Measurements from ENCODE around the gene NUP58. TPM values are rescaled to one million over a fixed set of nuclear protein-coding genes. Genes with fewer than 3 reads are reported as not detected.

NUP58 gene
- polyA plus RNA-seq, 1 donor (not counting 4 experiments of a cell fraction or from before 2014, with no cell fraction given) = 51.5 TPM

GRCh38 chr13:25391932-25392331 lies 90.5 kb downstream of the NUP58 start:
- Histone ChIP-seq H2AFZ (ENCODE audit: control insufficient read depth, low read length) (no peak overlapping the region), H3K9me3 (ENCODE audit: control insufficient read depth, low read depth, low read length) (no peaks in the 10 kb centered on the region), H3K4me1 (ENCODE audit: control insufficient read depth, extremely low read depth, insufficient read depth, low read length) (no peaks in the 10 kb centered on the region), H4K20me1 (ENCODE audit: control insufficient read depth, extremely low read depth, insufficient read depth, low read length) (no peaks in the 10 kb centered on the region), H3K27ac (ENCODE audit: control insufficient read depth, insufficient read depth, low read length) (no peak overlapping the region), H3K9me1 (ENCODE audit: control insufficient read depth, extremely low read depth, insufficient read depth, low read length) (no peaks in the 10 kb centered on the region), H3K4me2 (ENCODE audit: control insufficient read depth, extremely low read depth, insufficient read depth, low read depth, low read length) (no peak overlapping the region), H3K36me3 (ENCODE audit: control insufficient read depth in 2 of 2, extremely low read depth in 1 of 2, insufficient read depth in 2 of 2, low read length in 2 of 2) (no peaks in the 10 kb centered on the region), H3K4me3 (ENCODE audit: control insufficient read depth in 2 of 3, extremely low read depth in 1 of 3, insufficient read depth in 2 of 3, low read depth in 1 of 3, low read length in 3 of 3) (no peak overlapping the region), H3K79me2 (ENCODE audit: control insufficient read depth, insufficient read depth, low read length) (no peaks in the 10 kb centered on the region), H3K9ac (ENCODE audit: control insufficient read depth, extremely low read depth, insufficient read depth, low read length) (no peak overlapping the region), H3K27me3 (ENCODE audit: control insufficient read depth, extremely low read depth, insufficient read depth, low read length) (peaks cover 4% of the 10 kb centered on the region)
- TF ChIP-seq EZH2 (IDR thresholded peaks at IDR 0.05; ENCODE audit: low read length) = no peak
- FAIRE-seq = no peak
- no peak for DNase-seq (ENCODE audit: low read depth, low spot score)
- dilution Hi-C loops (cut with MboI; ENCODE audit: extremely low pct_ligation_motif_present, low sequenced_read_pairs) = no loop called here

Other genes starting within 250 kb of the NUP58 start
- 0.13 to 0.31 TPM (median 0.26 TPM) in 3 replicates for gene PABPC3, start 205.5 kb upstream of the NUP58 start, polyA plus RNA-seq
- not detected in 3 replicates for gene AMER2, start 129.3 kb upstream of the NUP58 start, polyA plus RNA-seq
- gene MTMR6, start 14.1 kb upstream of the NUP58 start, polyA plus RNA-seq = 12.5 to 20.3 TPM (median 12.6 TPM) in 3 replicates
- gene ATP8A2, start 70.3 kb downstream of the NUP58 start, polyA plus RNA-seq = 0.10 to 0.20 TPM (median 0.16 TPM) in 3 replicates